ENCODE data around the gene TBX21.

The TBX21 gene, protein sequence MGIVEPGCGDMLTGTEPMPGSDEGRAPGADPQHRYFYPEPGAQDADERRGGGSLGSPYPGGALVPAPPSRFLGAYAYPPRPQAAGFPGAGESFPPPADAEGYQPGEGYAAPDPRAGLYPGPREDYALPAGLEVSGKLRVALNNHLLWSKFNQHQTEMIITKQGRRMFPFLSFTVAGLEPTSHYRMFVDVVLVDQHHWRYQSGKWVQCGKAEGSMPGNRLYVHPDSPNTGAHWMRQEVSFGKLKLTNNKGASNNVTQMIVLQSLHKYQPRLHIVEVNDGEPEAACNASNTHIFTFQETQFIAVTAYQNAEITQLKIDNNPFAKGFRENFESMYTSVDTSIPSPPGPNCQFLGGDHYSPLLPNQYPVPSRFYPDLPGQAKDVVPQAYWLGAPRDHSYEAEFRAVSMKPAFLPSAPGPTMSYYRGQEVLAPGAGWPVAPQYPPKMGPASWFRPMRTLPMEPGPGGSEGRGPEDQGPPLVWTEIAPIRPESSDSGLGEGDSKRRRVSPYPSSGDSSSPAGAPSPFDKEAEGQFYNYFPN

GRCh38 chr17:47733047-47733673, at the start of gene TBX21:
Gene TBX21 (plus strand): TSS chr17:47733236. CDS start chr17:47733455, 219 bp downstream.
- intact Hi-C loops (cut with DNase I; ENCODE audit: low total_unique reads) = no loop called here
- peak; percentile 46 to 69 for DNase-seq
- peaks cover 0 to 68% of the 10 kb centered on the region in 2 donors for H3K27me3 ChIP-seq

GRCh38 chr17:47684025-47684424, 49.0 kb upstream of the TBX21 start:
- H3K36me3 ChIP-seq = peaks cover 43 to 70% (median 44%) of the 10 kb centered on the region in 3 donors
- H3K4me1 ChIP-seq = no peaks in the 10 kb centered on the region
- TF ChIP-seq, protein P1, sequence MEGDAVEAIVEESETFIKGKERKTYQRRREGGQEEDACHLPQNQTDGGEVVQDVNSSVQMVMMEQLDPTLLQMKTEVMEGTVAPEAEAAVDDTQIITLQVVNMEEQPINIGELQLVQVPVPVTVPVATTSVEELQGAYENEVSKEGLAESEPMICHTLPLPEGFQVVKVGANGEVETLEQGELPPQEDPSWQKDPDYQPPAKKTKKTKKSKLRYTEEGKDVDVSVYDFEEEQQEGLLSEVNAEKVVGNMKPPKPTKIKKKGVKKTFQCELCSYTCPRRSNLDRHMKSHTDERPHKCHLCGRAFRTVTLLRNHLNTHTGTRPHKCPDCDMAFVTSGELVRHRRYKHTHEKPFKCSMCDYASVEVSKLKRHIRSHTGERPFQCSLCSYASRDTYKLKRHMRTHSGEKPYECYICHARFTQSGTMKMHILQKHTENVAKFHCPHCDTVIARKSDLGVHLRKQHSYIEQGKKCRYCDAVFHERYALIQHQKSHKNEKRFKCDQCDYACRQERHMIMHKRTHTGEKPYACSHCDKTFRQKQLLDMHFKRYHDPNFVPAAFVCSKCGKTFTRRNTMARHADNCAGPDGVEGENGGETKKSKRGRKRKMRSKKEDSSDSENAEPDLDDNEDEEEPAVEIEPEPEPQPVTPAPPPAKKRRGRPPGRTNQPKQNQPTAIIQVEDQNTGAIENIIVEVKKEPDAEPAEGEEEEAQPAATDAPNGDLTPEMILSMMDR (IDR thresholded peaks at IDR 0.05) = no peak
- DNase-seq = no peak
- no peaks in the 10 kb centered on the region for H3K27me3 ChIP-seq
- H3K9me3 ChIP-seq = no peaks in the 10 kb centered on the region
- intact Hi-C loops (cut with DNase I; ENCODE audit: low total_unique reads) = no loop called here
- no peak overlapping the region for H3K27ac ChIP-seq
- no peak overlapping the region for H3K4me3 ChIP-seq

More at GRCh38 chr17:47733047-47733673, at the start of gene TBX21:
- peaks cover 0 to 17% (median 12%) of the 10 kb centered on the region in 4 donors for H3K4me1 ChIP-seq
- H3K4me3 ChIP-seq = peak within 1 kb of the TSS; percentile 20 to 50
- no peak within 1 kb of the TSS for H3K27ac ChIP-seq
- TF ChIP-seq, protein P1 (IDR thresholded peaks at IDR 0.05) = no peak
- H3K36me3 ChIP-seq = no peaks in the 10 kb centered on the region
- H3K9me3 ChIP-seq = no peaks in the 10 kb centered on the region

DNA sequence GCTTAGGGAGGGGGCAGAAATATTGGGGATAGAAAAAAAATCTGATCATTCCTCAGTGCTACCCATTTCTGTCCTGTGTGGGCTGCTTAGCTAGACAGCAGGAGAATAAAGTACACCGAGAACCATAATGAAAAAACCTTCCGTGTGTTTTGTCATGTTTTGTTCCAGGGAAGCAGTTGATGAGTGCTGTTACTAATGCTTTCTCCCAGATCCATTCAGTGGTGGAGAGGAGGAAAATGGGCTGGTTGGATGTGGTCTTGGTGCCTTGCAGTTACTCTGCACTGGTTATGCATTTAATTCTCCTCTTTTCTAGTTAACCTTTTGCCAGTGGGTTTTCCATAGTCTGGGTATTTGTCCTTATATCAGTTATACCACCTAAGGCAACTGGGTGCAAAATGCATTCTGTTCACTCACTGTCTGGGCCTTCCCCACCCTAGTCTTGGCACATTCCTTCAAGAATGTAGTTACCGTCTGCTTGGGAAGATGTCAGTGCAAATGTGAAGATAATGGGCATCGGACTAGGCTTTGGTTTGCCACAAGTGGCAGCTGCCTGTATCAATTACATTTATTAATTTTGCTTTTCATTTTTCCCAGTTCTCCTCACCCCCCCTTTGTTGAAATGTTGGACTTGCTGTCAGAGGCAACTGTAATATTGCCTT, 48.4 kb upstream of the TBX21 start:
- TF ChIP-seq, protein P1 (IDR thresholded peaks at IDR 0.05) = no peak
- peaks cover 37 to 63% (median 38%) of the 10 kb centered on the region in 3 donors for H3K36me3 ChIP-seq
- no peak for DNase-seq
- intact Hi-C loops (cut with DNase I; ENCODE audit: low total_unique reads) = no loop called here
- no peaks in the 10 kb centered on the region for H3K4me1 ChIP-seq
- H3K27ac ChIP-seq = no peak overlapping the region
- no peaks in the 10 kb centered on the region for H3K9me3 ChIP-seq
- no peak overlapping the region for H3K4me3 ChIP-seq
- H3K27me3 ChIP-seq = no peaks in the 10 kb centered on the region

DNA sequence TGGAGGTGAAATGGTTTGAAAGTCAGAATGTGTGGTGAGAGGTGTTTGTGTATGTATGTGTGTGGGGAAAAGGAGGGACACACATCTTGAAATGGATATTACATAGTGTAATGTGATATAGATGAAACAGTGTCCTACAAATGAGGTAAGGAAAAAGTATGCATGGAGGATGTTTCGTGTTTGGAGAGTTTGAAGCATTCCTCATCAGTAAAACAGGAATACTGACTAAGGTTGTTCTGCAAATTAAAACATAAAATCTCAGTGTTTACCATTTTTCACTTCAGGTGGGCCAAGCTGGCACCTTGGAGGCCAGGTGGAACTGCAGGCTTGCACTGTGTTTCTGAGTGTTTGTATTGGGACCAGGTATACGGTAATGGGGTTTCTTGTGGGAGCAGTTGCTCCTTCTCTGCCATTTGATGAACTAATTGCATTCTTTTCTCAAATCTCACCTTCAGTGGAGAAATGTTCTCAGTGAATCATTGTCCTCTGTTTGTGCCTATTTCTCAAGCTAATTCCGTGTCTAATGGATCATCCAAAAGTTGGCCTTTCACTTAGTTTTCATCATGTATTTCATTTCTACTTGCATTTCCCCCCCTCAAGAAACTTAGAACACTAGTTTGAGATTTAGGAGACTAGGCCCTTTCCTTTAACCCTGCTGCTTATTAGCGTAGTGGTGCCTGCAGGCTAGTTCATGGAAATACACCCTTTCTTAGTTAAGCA, 47.3 kb upstream of the TBX21 start:
- Histone ChIP-seq H3K27ac (no peak overlapping the region), H3K4me3 (no peak overlapping the region), H3K27me3 (no peaks in the 10 kb centered on the region), H3K4me1 (no peaks in the 10 kb centered on the region), H3K9me3 (no peaks in the 10 kb centered on the region), H3K36me3 (peaks cover 26 to 53% (median 27%) of the 10 kb centered on the region in 3 donors)
- TF ChIP-seq, protein P1 (IDR thresholded peaks at IDR 0.05) = no peak
- intact Hi-C loops (cut with DNase I; ENCODE audit: low total_unique reads) = no loop called here
- no peak for DNase-seq

DNA sequence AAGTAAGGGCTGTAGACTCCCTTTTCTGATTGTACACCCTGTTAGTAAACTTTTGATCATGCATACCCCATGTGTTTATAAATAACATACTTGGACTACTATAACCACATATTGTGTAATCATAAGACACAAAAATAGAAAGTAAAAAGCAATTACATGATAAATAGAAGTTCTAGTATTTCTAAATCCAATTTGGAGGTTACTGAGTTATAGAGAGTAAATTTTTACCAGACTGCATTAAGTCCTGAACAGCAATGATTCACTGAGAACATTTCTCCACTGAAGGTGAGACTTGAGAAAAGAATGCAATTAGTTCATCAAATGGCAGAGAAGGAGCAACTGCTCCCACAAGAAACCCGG, 46.8 kb upstream of the TBX21 start:
- peaks cover 21 to 47% (median 22%) of the 10 kb centered on the region in 3 donors for H3K36me3 ChIP-seq
- no peak overlapping the region for H3K27ac ChIP-seq
- DNase-seq = no peak
- no peaks in the 10 kb centered on the region for H3K27me3 ChIP-seq
- no peaks in the 10 kb centered on the region for H3K4me1 ChIP-seq
- TF ChIP-seq, protein P1 (IDR thresholded peaks at IDR 0.05) = no peak
- no peak overlapping the region for H3K4me3 ChIP-seq
- intact Hi-C loops (cut with DNase I; ENCODE audit: low total_unique reads) = no loop called here
- no peaks in the 10 kb centered on the region for H3K9me3 ChIP-seq

All from tibial artery (tissue), 4 donors.